ENCODE measurements around the gene RNF123. TPM values are rescaled to one million over a fixed set of nuclear protein-coding genes. Genes with fewer than 3 reads are reported as not detected.
A peak's percentile ranks its signal among the peaks of the same experiment; 100 is the strongest.

Gene RNF123
- total RNA-seq, 4 donors from 2014 or later, result 12.8 to 28.4 (median 26.5) TPM

GRCh38 chr3:49700453-49701128 lies 11.2 kb downstream of the RNF123 start:
- no peak for TF ChIP-seq POLR2A (IDR thresholded peaks at IDR 0.05)
- TF ChIP-seq CTCF (IDR thresholded peaks at IDR 0.05), result no peak
- intact Hi-C loops (cut with DNase I; ENCODE audit: low total_unique reads), result loop anchor here (5.0 kb wide), 1 partner anchor 137 kb away; no protein-coding TSS in a partner anchor
- DNase-seq (ENCODE audit: low spot score in 2 of 2), result no peak
- H3K4me3 ChIP-seq (ENCODE audit: low read depth, poor library complexity, severe bottlenecking), result no peak overlapping the region
- 76 to 82% methylated on average over 13 of the region's 13 CpGs for WGBS, 2 donors

- no peak overlapping the region for H3K4me3 ChIP-seq (ENCODE audit: low read depth, poor library complexity, severe bottlenecking)
- no peak for TF ChIP-seq CTCF (IDR thresholded peaks at IDR 0.05)
- no peak for TF ChIP-seq POLR2A (IDR thresholded peaks at IDR 0.05)
- DNase-seq (ENCODE audit: low spot score in 2 of 2), result no peak
- 84 to 87% methylated on average over 21 of the region's 21 CpGs for WGBS, 2 donors
- intact Hi-C loops (cut with DNase I; ENCODE audit: low total_unique reads), result loop anchor here (5.0 kb wide), 1 partner anchor 136 kb away; no protein-coding TSS in a partner anchor
These were observed 12.2 kb downstream of the RNF123 start for GRCh38 chr3:49701388-49702077.

- no peak for DNase-seq (ENCODE audit: low spot score in 2 of 2)
- H3K4me3 ChIP-seq (ENCODE audit: low read depth, poor library complexity, severe bottlenecking), result no peak overlapping the region
- TF ChIP-seq CTCF (IDR thresholded peaks at IDR 0.05) (no peak), POLR2A (IDR thresholded peaks at IDR 0.05) (no peak)
- WGBS, 2 donors, result 93 to 95% methylated on average over 10 to 11 of the region's 11 CpGs
- intact Hi-C loops (cut with DNase I; ENCODE audit: low total_unique reads), result loop anchor here (5.0 kb wide), 1 partner anchor 135 kb away; no protein-coding TSS in a partner anchor
These were observed 13.3 kb downstream of the RNF123 start for GRCh38 chr3:49702672-49703071.

- 41 to 42% methylated on average over 7 to 9 of the region's 14 CpGs for WGBS, 2 donors
- no peak for DNase-seq (ENCODE audit: low spot score in 2 of 2)
- intact Hi-C loops (cut with DNase I; ENCODE audit: low total_unique reads), result loop anchor here (5.0 kb wide), 1 partner anchor 134 kb away; no protein-coding TSS in a partner anchor
These were observed 14.1 kb downstream of the RNF123 start for GRCh38 chr3:49703443-49703927.

GRCh38 chr3:49703956-49704355 lies 14.6 kb downstream of the RNF123 start:
- TF ChIP-seq POLR2A (IDR thresholded peaks at IDR 0.05) (no peak), CTCF (IDR thresholded peaks at IDR 0.05) (no peak)
- H3K4me3 ChIP-seq (ENCODE audit: low read depth, poor library complexity, severe bottlenecking), result no peak overlapping the region
- intact Hi-C loops (cut with DNase I; ENCODE audit: low total_unique reads), result loop anchor here (5.0 kb wide), 1 partner anchor 133 kb away; no protein-coding TSS in a partner anchor
- no peak for DNase-seq (ENCODE audit: low spot score in 2 of 2)
- 92 to 95% methylated on average over 7 of the region's 7 CpGs for WGBS, 2 donors

More at GRCh38 chr3:49703443-49703927, 14.1 kb downstream of the RNF123 start:
- H3K4me3 ChIP-seq (ENCODE audit: low read depth, poor library complexity, severe bottlenecking), result no peak overlapping the region
- TF ChIP-seq POLR2A (IDR thresholded peaks at IDR 0.05), result no peak
- peak in 1 of 3 donors; percentile 43 for TF ChIP-seq CTCF (IDR thresholded peaks at IDR 0.05)
